Measurements from ENCODE around the gene UMODL1. TPM values are rescaled to one million over a fixed set of nuclear protein-coding genes. Genes with fewer than 3 reads are reported as not detected.

UMODL1 gene
- total RNA-seq, 1 experiment from 2014 or later = 0.20 TPM

DNA sequence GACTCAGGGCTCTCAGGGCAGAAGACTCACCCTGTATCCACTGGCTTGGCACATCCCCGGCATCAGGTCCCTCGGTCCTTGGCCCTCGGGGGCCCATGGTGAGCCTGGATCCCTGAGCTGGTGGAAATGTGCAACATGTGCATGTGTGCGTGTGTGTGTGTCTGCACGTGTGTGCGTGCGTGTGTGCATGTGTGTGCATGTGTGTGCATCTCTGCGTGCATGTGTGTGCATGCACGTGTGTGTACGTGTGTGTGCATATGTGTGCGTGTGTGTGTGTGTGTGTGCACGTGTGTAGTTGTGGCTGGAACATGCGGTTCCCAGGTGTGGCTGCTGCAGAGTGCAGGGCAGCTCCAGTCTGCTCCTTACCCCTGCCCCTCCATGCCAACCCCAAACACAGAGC lies 51.3 kb downstream of the UMODL1 start:
- no peak overlapping the region for H3K4me3 Mint-ChIP-seq (ENCODE audit: unreplicated experiment)
- H3K36me3 ChIP-seq (ENCODE audit: control insufficient read depth, insufficient read depth, low read length) = no peaks in the 10 kb centered on the region
- H3K36me3 Mint-ChIP-seq (ENCODE audit: insufficient read depth, unreplicated experiment) = peaks cover 1% of the 10 kb centered on the region
- TF ChIP-seq, protein P1, sequence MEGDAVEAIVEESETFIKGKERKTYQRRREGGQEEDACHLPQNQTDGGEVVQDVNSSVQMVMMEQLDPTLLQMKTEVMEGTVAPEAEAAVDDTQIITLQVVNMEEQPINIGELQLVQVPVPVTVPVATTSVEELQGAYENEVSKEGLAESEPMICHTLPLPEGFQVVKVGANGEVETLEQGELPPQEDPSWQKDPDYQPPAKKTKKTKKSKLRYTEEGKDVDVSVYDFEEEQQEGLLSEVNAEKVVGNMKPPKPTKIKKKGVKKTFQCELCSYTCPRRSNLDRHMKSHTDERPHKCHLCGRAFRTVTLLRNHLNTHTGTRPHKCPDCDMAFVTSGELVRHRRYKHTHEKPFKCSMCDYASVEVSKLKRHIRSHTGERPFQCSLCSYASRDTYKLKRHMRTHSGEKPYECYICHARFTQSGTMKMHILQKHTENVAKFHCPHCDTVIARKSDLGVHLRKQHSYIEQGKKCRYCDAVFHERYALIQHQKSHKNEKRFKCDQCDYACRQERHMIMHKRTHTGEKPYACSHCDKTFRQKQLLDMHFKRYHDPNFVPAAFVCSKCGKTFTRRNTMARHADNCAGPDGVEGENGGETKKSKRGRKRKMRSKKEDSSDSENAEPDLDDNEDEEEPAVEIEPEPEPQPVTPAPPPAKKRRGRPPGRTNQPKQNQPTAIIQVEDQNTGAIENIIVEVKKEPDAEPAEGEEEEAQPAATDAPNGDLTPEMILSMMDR (IDR thresholded peaks at IDR 0.05; ENCODE audit: insufficient read depth in 1 of 2, low read depth in 1 of 2, low read length in 1 of 2, severe bottlenecking in 1 of 2, unreplicated experiment in 1 of 2) = no peak
- H3K4me1 ChIP-seq = peaks cover 20% of the 10 kb centered on the region
- ChIA-PET CTCF (no interaction called here), POLR2A (no interaction called here)
- no peaks in the 10 kb centered on the region for H3K27me3 ChIP-seq (replicated peaks; ENCODE audit: control insufficient read depth, insufficient read depth, low read length)
- H3K4me1 Mint-ChIP-seq (ENCODE audit: low read depth, unreplicated experiment) = peaks cover 14% of the 10 kb centered on the region
- no peaks in the 10 kb centered on the region for H3K9me3 ChIP-seq
- intact Hi-C loops (cut with micrococcal nuclease; ENCODE audit: unreplicated experiment) = no loop called here
- H3K9me3 Mint-ChIP-seq (ENCODE audit: unreplicated experiment) = no peaks in the 10 kb centered on the region
- no peak for DNase-seq
- no peaks in the 10 kb centered on the region for H3K27me3 Mint-ChIP-seq (ENCODE audit: insufficient read depth, unreplicated experiment)
- no TSS peak for BruUV-seq (replicated peaks)
- H3K4me3 ChIP-seq (ENCODE audit: low read depth, low read length) = no peak overlapping the region
- H3K27ac Mint-ChIP-seq (ENCODE audit: unreplicated experiment) = no peak overlapping the region

DNA sequence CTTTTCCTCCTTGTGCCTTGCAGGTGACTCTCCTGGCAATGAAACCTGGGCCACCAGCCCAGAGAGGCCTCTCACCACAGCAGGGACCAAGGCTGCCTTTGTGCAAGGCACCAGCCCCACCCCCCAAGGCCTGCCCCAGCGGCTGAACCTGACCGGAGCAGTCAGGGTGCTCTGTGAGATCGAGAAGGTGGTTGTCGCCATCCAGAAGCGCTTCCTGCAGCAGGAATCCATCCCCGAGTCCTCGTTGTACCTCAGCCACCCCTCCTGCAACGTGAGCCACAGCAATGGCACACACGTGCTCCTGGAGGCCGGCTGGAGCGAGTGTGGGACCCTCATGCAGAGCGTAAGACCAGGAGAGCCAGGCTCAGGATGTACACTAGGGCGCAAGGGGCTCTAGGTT lies 51.7 kb downstream of the UMODL1 start:
- H3K4me1 Mint-ChIP-seq (ENCODE audit: low read depth, unreplicated experiment) = peaks cover 12% of the 10 kb centered on the region
- DNase-seq = no peak
- Histone ChIP-seq H3K27me3 (replicated peaks; ENCODE audit: control insufficient read depth, insufficient read depth, low read length) (no peaks in the 10 kb centered on the region), H3K4me1 (peaks cover 20% of the 10 kb centered on the region), H3K9me3 (no peaks in the 10 kb centered on the region), H3K36me3 (ENCODE audit: control insufficient read depth, insufficient read depth, low read length) (no peaks in the 10 kb centered on the region), H3K4me3 (ENCODE audit: low read depth, low read length) (no peak overlapping the region)
- no peak overlapping the region for H3K27ac Mint-ChIP-seq (ENCODE audit: unreplicated experiment)
- no TSS peak for BruUV-seq (replicated peaks)
- H3K27me3 Mint-ChIP-seq (ENCODE audit: insufficient read depth, unreplicated experiment) = no peaks in the 10 kb centered on the region
- intact Hi-C loops (cut with micrococcal nuclease; ENCODE audit: unreplicated experiment) = no loop called here
- CTCF ChIA-PET = interaction anchor here (1.4 kb wide), 1 partner anchor 22 kb away, joined by 5 read pairs; no protein-coding TSS in a partner anchor
- no peaks in the 10 kb centered on the region for H3K9me3 Mint-ChIP-seq (ENCODE audit: unreplicated experiment)
- POLR2A ChIA-PET = no interaction called here
- TF ChIP-seq, protein P1 (IDR thresholded peaks at IDR 0.05; ENCODE audit: insufficient read depth in 1 of 2, low read depth in 1 of 2, low read length in 1 of 2, severe bottlenecking in 1 of 2, unreplicated experiment in 1 of 2) = no peak
- no peak overlapping the region for H3K4me3 Mint-ChIP-seq (ENCODE audit: unreplicated experiment)
- no peaks in the 10 kb centered on the region for H3K36me3 Mint-ChIP-seq (ENCODE audit: insufficient read depth, unreplicated experiment)

GRCh38 chr21:42123219-42123908 lies 52.2 kb downstream of the UMODL1 start:
- H3K4me1 ChIP-seq = peaks cover 20% of the 10 kb centered on the region
- Mint-ChIP-seq H3K27ac (ENCODE audit: unreplicated experiment) (no peak overlapping the region), H3K27me3 (ENCODE audit: insufficient read depth, unreplicated experiment) (no peaks in the 10 kb centered on the region), H3K4me3 (ENCODE audit: unreplicated experiment) (no peak overlapping the region), H3K9me3 (ENCODE audit: unreplicated experiment) (no peaks in the 10 kb centered on the region), H3K4me1 (ENCODE audit: low read depth, unreplicated experiment) (peaks cover 12% of the 10 kb centered on the region), H3K36me3 (ENCODE audit: insufficient read depth, unreplicated experiment) (no peaks in the 10 kb centered on the region)
- no peaks in the 10 kb centered on the region for H3K27me3 ChIP-seq (replicated peaks; ENCODE audit: control insufficient read depth, insufficient read depth, low read length)
- DNase-seq = no peak
- TF ChIP-seq, protein P1 (IDR thresholded peaks at IDR 0.05; ENCODE audit: insufficient read depth in 1 of 2, low read depth in 1 of 2, low read length in 1 of 2, severe bottlenecking in 1 of 2, unreplicated experiment in 1 of 2) = no peak
- intact Hi-C loops (cut with micrococcal nuclease; ENCODE audit: unreplicated experiment) = no loop called here
- ChIA-PET POLR2A (no interaction called here), CTCF (interaction anchor here (1.4 kb wide), 1 partner anchor 21 kb away, joined by 5 read pairs; no protein-coding TSS in a partner anchor)
- no peaks in the 10 kb centered on the region for H3K36me3 ChIP-seq (ENCODE audit: control insufficient read depth, insufficient read depth, low read length)
- BruUV-seq (replicated peaks) = no TSS peak
- no peak overlapping the region for H3K4me3 ChIP-seq (ENCODE audit: low read depth, low read length)
- H3K9me3 ChIP-seq = no peaks in the 10 kb centered on the region
